Stimulated activated CD8-positive, alpha-beta memory T cell treated with anti-CD3 and anti-CD28 coated beads, Interleukin-7, amount 100 ng/mL, for 1 hour (primary cell): ENCODE data around the gene ZNF263.

Experiments
- DNase-seq, 2 donors: peaks; one replicate each; pipeline ENCODE4 v3.0.0-alpha.2; 2020; ENCODE audit warnings: low read depth in 2 of 2

The ZNF263 gene

GRCh38 chr16:3321816-3322215 is 38.5 kb downstream of the ZNF263 start:
- DNase-seq: no peak

GRCh38 chr16:3327514-3327913 is 44.2 kb downstream of the ZNF263 start:
- DNase-seq: no peak

GRCh38 chr16:3328104-3328503 is 44.8 kb downstream of the ZNF263 start:
- DNase-seq: no peak

GRCh38 chr16:3328643-3329042 is 45.4 kb downstream of the ZNF263 start:
- no peak for DNase-seq
